Left forelimb (tissue), 1 donor: ENCODE results near the gene F11R.
"Not testable (repeated sequence)": the region's sequence is repeated elsewhere in the genome, so short reads cannot be mapped to it uniquely, and the experiment has no call there.

Source experiments
- DNase-seq: peaks from one replicate; pipeline ENCODE4 v3.0.0-alpha.2; 2018; ENCODE audit warnings: low spot score

F11R gene

GRCh38 chr1:161020509-161021164 is at the start of gene F11R:
Gene F11R (minus strand): TSS chr1:161021152. CDS start chr1:161021073, 79 bp downstream.
- DNase-seq: no peak

GRCh38 chr1:161069731-161070270 is 48.8 kb upstream of the F11R start, which contains the start of gene ARHGAP30:
Gene ARHGAP30 (minus strand): TSS chr1:161069891. CDS start chr1:161069624, 267 bp downstream.
- DNase-seq: no peak

GRCh38 chr1:161069241-161069640 is 48.3 kb upstream of the F11R start:
- no peak for DNase-seq

- no peak for DNase-seq
Observed at GRCh38 chr1:161068306-161069234, 47.6 kb upstream of the F11R start.

GRCh38 chr1:161066694-161067093 is 45.7 kb upstream of the F11R start:
- no peak for DNase-seq

GRCh38 chr1:161065681-161066080 is 44.7 kb upstream of the F11R start:
- not testable (repeated sequence) for DNase-seq

GRCh38 chr1:161063936-161064335 is 43.0 kb upstream of the F11R start:
- not testable (repeated sequence) for DNase-seq

GRCh38 chr1:161061419-161061818 is 40.5 kb upstream of the F11R start:
- DNase-seq: no peak

- DNase-seq: no peak
Observed at GRCh38 chr1:161059293-161059692, 38.3 kb upstream of the F11R start.

- no peak for DNase-seq
Observed at GRCh38 chr1:161054805-161055204, 33.9 kb upstream of the F11R start.

- DNase-seq: no peak
Observed at GRCh38 chr1:161054232-161054631, 33.3 kb upstream of the F11R start.

GRCh38 chr1:161052899-161053298 is 31.9 kb upstream of the F11R start:
- DNase-seq: no peak

- no peak for DNase-seq
Observed at GRCh38 chr1:161051219-161051618, 30.3 kb upstream of the F11R start.

GRCh38 chr1:161048949-161049722 is 28.2 kb upstream of the F11R start:
- DNase-seq: no peak

GRCh38 chr1:161047436-161048420 is 26.8 kb upstream of the F11R start:
- no peak for DNase-seq

- no peak for DNase-seq
Observed at GRCh38 chr1:161046605-161047228, 25.8 kb upstream of the F11R start.

GRCh38 chr1:161045736-161046604 is 25.0 kb upstream of the F11R start, which contains the start of gene USF1:
Gene USF1 (minus strand): TSS chr1:161045977. CDS start chr1:161043275, 2,702 bp downstream.
- DNase-seq: peak; percentile 96

- peak; percentile 76 for DNase-seq
Observed at GRCh38 chr1:161044908-161045735, 24.2 kb upstream of the F11R start.
